GM12874 (cell line): Measurements from ENCODE around the gene RNF186.

ENCODE experiments used
- CTCF ChIP-seq: IDR thresholded peaks from 2 replicates; pipeline ENCODE4 v1.5.1; 2011; ENCODE audit warnings: low read depth, mild to moderate bottlenecking, control low read depth, low read length, moderate library complexity; ENCODE audit not compliant: insufficient read depth

The RNF186 gene

GRCh38 chr1:19819701-19820100, 4.6 kb upstream of the RNF186 start:
- no peak for TF ChIP-seq CTCF

- no peak for TF ChIP-seq CTCF
Measured at GRCh38 chr1:19818324-19818723, 3.2 kb upstream of the RNF186 start.

- TF ChIP-seq CTCF: no peak
Measured at GRCh38 chr1:19817160-19817559, 2.1 kb upstream of the RNF186 start.

- TF ChIP-seq CTCF: no peak
Measured at GRCh38 chr1:19815801-19816736, 986 bp upstream of the RNF186 start.

GRCh38 chr1:19814244-19814661, 830 bp downstream of the RNF186 start:
- TF ChIP-seq CTCF: no peak

GRCh38 chr1:19813643-19813960, 1.5 kb downstream of the RNF186 start:
- TF ChIP-seq CTCF: no peak

GRCh38 chr1:19812875-19813642, 2.0 kb downstream of the RNF186 start:
- no peak for TF ChIP-seq CTCF
